OCI-LY3 (cell line): ENCODE measurements around the gene CYTIP.

Experiments
- H2AFZ ChIP-seq: fragments of 200-600, 300-600 bp; shearing (Covaris generic); 2 replicates; pipeline ENCODE4 v1.6.0; 2014; ENCODE audit warnings: antibody characterized with exemption, low read depth, low read length
- H3K27ac ChIP-seq: fragments of 200-600, 300-600 bp; sonication (generic); 2 replicates; pipeline ENCODE4 v1.5.1; 2014; ENCODE audit warnings: mild to moderate bottlenecking, low read length, moderate library complexity, mixed read lengths
- H3K27me3 ChIP-seq: fragments of 200-600, 300-600 bp; sonication (generic); 2 replicates; pipeline ENCODE4 v1.6.1; 2014; ENCODE audit warnings: low read depth, low read length, mixed read lengths
- H3K36me3 ChIP-seq: fragments of 200-600, 300-600 bp; sonication (generic); replicated peaks from 2 replicates; pipeline ENCODE3; 2014; ENCODE audit warnings: low read depth, low read length, mixed read lengths
- H3K4me1 ChIP-seq: fragments of 300-600, 200-600 bp; sonication (generic); 2 replicates; pipeline ENCODE4 v1.6.1; 2014; ENCODE audit warnings: low read length, mixed read lengths
- H3K4me2 ChIP-seq: fragments of 200-600, 300-600 bp; sonication (generic); 2 replicates; pipeline ENCODE4 v1.6.1; 2014; ENCODE audit warnings: low read length, mixed read lengths
- H3K4me3 ChIP-seq: fragments of 300-600, 200-600 bp; sonication (generic); 2 replicates; pipeline ENCODE4 v1.5.1; 2014; ENCODE audit warnings: antibody characterized with exemption, mild to moderate bottlenecking, low read length, moderate library complexity
- H3K79me2 ChIP-seq: fragments of 300-600, 200-600 bp; shearing (Covaris generic); 2 replicates; pipeline ENCODE4 v1.6.1; 2014; ENCODE audit warnings: mild to moderate bottlenecking, low read length, mixed read lengths
- H3K9ac ChIP-seq: fragments of 300-600, 200-600 bp; shearing (Covaris generic); 2 replicates; pipeline ENCODE4 v1.6.0; 2014; ENCODE audit warnings: mild to moderate bottlenecking, low read length, moderate library complexity
- H3K9me3 ChIP-seq: fragments of 200-600, 300-600 bp; shearing (Covaris generic); 2 replicates; pipeline ENCODE4 v1.6.1; 2014; ENCODE audit warnings: low read length, mixed read lengths; ENCODE audit not compliant: insufficient read depth
- H4K20me1 ChIP-seq: fragments of 200-600, 300-600 bp; sonication (generic); 2 replicates; pipeline ENCODE4 v1.6.1; 2016; ENCODE audit warnings: low read length, mixed read lengths; ENCODE audit not compliant: insufficient read depth
- CTCF ChIP-seq: fragments of 200-600, 300-600 bp; sonication (generic); IDR thresholded peaks from 2 replicates; pipeline ENCODE4 v1.5.1; 2014; ENCODE audit warnings: antibody characterized with exemption, low read length, low read depth
- EZH2phosphoT487 ChIP-seq: fragments of 200-600 bp; shearing (Covaris generic); IDR thresholded peaks from 2 replicates; pipeline ENCODE4 v1.6.1; 2018; ENCODE audit warnings: antibody characterized with exemption, mixed run types, low read depth

The CYTIP gene

DNA sequence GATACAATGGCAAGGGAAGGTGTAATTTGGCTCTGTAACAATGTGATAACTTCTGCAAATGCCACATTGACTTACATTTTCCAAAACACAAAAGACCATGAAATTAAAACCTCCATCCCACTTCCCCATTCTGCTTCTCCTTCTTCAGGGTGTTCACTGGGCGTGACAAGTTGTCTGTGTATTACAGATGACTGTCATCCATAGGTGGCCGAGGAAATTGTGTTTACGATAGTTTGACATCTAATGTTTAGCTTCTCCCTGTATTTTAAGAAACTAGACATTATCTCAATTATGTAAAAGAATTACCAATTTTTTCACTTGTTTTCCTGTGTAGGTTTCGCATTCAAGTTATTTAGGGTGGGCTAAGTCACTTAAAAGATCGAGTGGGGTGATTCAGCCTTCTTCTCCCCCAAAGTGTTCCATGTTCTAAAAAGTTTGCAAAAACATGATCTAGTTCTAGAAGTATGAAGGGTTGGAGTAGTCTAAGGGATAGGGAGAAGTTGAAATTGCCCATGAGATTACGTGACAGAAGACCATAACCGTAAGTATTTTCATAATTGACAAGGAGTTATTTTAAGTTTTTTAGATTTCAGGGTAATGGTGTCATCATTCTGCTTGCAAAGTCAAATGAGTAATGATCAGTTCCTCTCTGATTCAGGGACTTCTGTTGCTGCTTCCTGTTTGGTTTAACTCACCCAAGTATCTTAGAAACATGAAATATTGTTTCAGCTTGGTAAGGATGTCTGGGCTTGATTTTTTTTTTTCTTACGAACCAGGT lies 25.2 kb upstream of the CYTIP start:
- H3K4me3 ChIP-seq, result peak overlapping the region; percentile 76
- H3K4me2 ChIP-seq, result peak overlapping the region; percentile 97
- peak overlapping the region; percentile 97 for H3K27ac ChIP-seq

GRCh38 chr2:157466764-157467163 lies 22.9 kb upstream of the CYTIP start:
- TF ChIP-seq EZH2phosphoT487 (no peak), CTCF (no peak)
- Histone ChIP-seq H3K4me2 (peak overlapping the region; percentile 24), H3K9ac (no peak overlapping the region), H3K9me3 (no peaks in the 10 kb centered on the region; the same call in 1 of the 2 replicates), H2AFZ (0 out of 2 replicates have a peak overlapping the region, but pooled peaks have one; percentile 26), H3K27me3 (no peaks in the 10 kb centered on the region), H3K27ac (no peak overlapping the region), H3K4me1 (peaks cover 60% of the 10 kb centered on the region), H3K36me3 (peaks cover 2% of the 10 kb centered on the region), H3K79me2 (no peaks in the 10 kb centered on the region), H3K4me3 (no peak overlapping the region), H4K20me1 (no peaks in the 10 kb centered on the region)

More for the DNA sequence above, 25.2 kb upstream of the CYTIP start:
- Histone ChIP-seq H3K4me1 (peaks cover 57% of the 10 kb centered on the region), H3K9me3 (no peaks in the 10 kb centered on the region; the same call in 1 of the 2 replicates), H3K27me3 (no peaks in the 10 kb centered on the region), H2AFZ (no peak overlapping the region), H4K20me1 (no peaks in the 10 kb centered on the region), H3K79me2 (no peaks in the 10 kb centered on the region), H3K36me3 (peaks cover 2% of the 10 kb centered on the region), H3K9ac (peak overlapping the region; percentile 82)
- TF ChIP-seq CTCF (no peak), EZH2phosphoT487 (peak; percentile 75; the same call in 1 of the 2 replicates)

DNA sequence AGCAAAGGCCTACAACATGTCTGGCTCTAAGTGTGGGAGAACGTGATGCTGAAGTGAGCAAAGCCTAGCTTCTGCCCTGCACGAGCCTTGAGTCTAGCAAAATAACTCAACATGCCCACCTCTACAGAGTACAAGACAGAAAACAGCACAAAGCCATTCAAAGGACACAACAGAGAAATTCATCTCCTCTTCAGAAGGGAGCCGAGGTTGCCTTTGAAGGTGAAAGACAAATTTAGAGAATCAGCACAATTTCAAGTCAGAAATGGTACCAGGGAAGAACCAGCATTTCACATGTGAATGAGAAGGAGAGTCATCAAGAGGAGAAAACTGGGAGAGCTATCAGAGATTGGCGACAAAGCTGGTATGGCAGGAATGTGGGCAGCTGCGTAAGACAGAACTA lies 21.7 kb upstream of the CYTIP start:
- Histone ChIP-seq H3K27me3 (no peaks in the 10 kb centered on the region), H3K4me3 (no peak overlapping the region), H3K9ac (no peak overlapping the region), H4K20me1 (no peaks in the 10 kb centered on the region), H3K9me3 (no peaks in the 10 kb centered on the region), H3K4me2 (no peak overlapping the region), H2AFZ (no peak overlapping the region), H3K4me1 (peaks cover 53% of the 10 kb centered on the region), H3K36me3 (peaks cover 2% of the 10 kb centered on the region), H3K79me2 (no peaks in the 10 kb centered on the region), H3K27ac (no peak overlapping the region)
- TF ChIP-seq EZH2phosphoT487 (no peak), CTCF (no peak)

DNA sequence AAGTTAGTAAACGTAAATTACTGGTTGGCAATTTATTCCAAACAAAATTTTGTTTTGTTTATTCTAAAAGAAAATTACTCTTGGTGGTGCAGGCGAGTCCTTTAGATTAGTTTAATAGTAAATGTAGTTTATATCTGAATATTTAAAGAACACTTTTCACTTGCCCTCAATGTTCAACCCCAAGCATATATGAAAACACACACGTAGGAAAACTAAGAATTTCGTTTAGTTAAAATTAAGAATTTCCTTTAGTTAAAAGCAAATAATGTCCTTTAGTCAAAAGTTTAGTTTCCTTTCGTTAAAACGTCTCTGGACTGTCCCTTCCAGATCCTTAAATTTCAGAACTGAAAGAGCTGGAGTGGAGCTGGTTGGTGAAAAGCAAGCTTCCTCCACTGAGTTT lies 19.1 kb upstream of the CYTIP start:
- Histone ChIP-seq H3K27me3 (no peaks in the 10 kb centered on the region), H4K20me1 (no peaks in the 10 kb centered on the region), H3K36me3 (peaks cover 2% of the 10 kb centered on the region), H3K4me2 (no peak overlapping the region), H3K27ac (no peak overlapping the region), H3K4me1 (peaks cover 32% of the 10 kb centered on the region), H3K9me3 (no peaks in the 10 kb centered on the region), H3K9ac (no peak overlapping the region), H3K79me2 (no peaks in the 10 kb centered on the region), H3K4me3 (no peak overlapping the region), H2AFZ (no peak overlapping the region)
- TF ChIP-seq EZH2phosphoT487 (no peak), CTCF (no peak)
